IPS-18c (cell line): ENCODE results near the gene FCN3.

Experiments
- H3K4me3 ChIP-seq: 2 replicates; pipeline ENCODE4 v1.7.0; 2013; ENCODE audit warnings: low read depth, mild to moderate bottlenecking, low read length, moderate library complexity; ENCODE audit not compliant: insufficient read depth
- H3K9me3 ChIP-seq: one replicate; pipeline ENCODE4 v1.6.1; 2013; ENCODE audit warnings: mild to moderate bottlenecking, low read length, moderate library complexity; ENCODE audit not compliant: control insufficient read depth, insufficient read depth

Gene FCN3

GRCh38 chr1:27353629-27354028 lies 21.0 kb downstream of the FCN3 start:
- H3K9me3 ChIP-seq, result peaks cover 2% of the 10 kb centered on the region
- H3K4me3 ChIP-seq, result no peak overlapping the region

GRCh38 chr1:27353166-27353565 lies 21.5 kb downstream of the FCN3 start:
- Histone ChIP-seq H3K4me3 (no peak overlapping the region), H3K9me3 (peaks cover 2% of the 10 kb centered on the region)

GRCh38 chr1:27351541-27352107 lies 23.0 kb downstream of the FCN3 start:
- H3K9me3 ChIP-seq, result peaks cover 2% of the 10 kb centered on the region
- H3K4me3 ChIP-seq, result peak overlapping the region; percentile 58

GRCh38 chr1:27350663-27351540 lies 23.7 kb downstream of the FCN3 start:
- peak overlapping the region; percentile 58 for H3K4me3 ChIP-seq

GRCh38 chr1:27349784-27350662 lies 24.6 kb downstream of the FCN3 start:
- Histone ChIP-seq H3K4me3 (peak overlapping the region; percentile 58), H3K9me3 (peaks cover 2% of the 10 kb centered on the region)

More at GRCh38 chr1:27350663-27351540, 23.7 kb downstream of the FCN3 start:
- peaks cover 2% of the 10 kb centered on the region for H3K9me3 ChIP-seq

GRCh38 chr1:27348861-27349783 lies 25.5 kb downstream of the FCN3 start:
- peak overlapping the region; percentile 58 for H3K4me3 ChIP-seq

GRCh38 chr1:27346991-27347624 lies 27.5 kb downstream of the FCN3 start:
- no peak overlapping the region for H3K4me3 ChIP-seq
- H3K9me3 ChIP-seq, result peaks cover 2% of the 10 kb centered on the region

More at GRCh38 chr1:27348861-27349783, 25.5 kb downstream of the FCN3 start:
- peaks cover 2% of the 10 kb centered on the region for H3K9me3 ChIP-seq

- peaks cover 2% of the 10 kb centered on the region for H3K9me3 ChIP-seq
- H3K4me3 ChIP-seq, result no peak overlapping the region
Measured at GRCh38 chr1:27346357-27346756, 28.3 kb downstream of the FCN3 start.

GRCh38 chr1:27345272-27345671 lies 29.4 kb downstream of the FCN3 start:
- Histone ChIP-seq H3K4me3 (no peak overlapping the region), H3K9me3 (peaks cover 2% of the 10 kb centered on the region)

GRCh38 chr1:27343639-27344025 lies 31.0 kb downstream of the FCN3 start:
- no peaks in the 10 kb centered on the region for H3K9me3 ChIP-seq

GRCh38 chr1:27342778-27343638 lies 31.6 kb downstream of the FCN3 start:
- Histone ChIP-seq H3K4me3 (peak overlapping the region; percentile 20; the same call in 1 of the 2 replicates), H3K9me3 (no peaks in the 10 kb centered on the region)

More at GRCh38 chr1:27343639-27344025, 31.0 kb downstream of the FCN3 start:
- H3K4me3 ChIP-seq, result peak overlapping the region; percentile 20; the same call in 1 of the 2 replicates

GRCh38 chr1:27342391-27342777 lies 32.2 kb downstream of the FCN3 start:
- Histone ChIP-seq H3K9me3 (no peaks in the 10 kb centered on the region), H3K4me3 (peak overlapping the region; percentile 61; the same call in 1 of the 2 replicates)

GRCh38 chr1:27341525-27342252 lies 32.9 kb downstream of the FCN3 start, which contains the start of gene SYTL1:
Gene SYTL1 (plus strand): TSS chr1:27342022. CDS start chr1:27345335, 3,313 bp downstream.
- Histone ChIP-seq H3K9me3 (no peaks in the 10 kb centered on the region), H3K4me3 (peak within 1 kb of the TSS; percentile 61)

- Histone ChIP-seq H3K9me3 (no peaks in the 10 kb centered on the region), H3K4me3 (no peak overlapping the region)
Measured at GRCh38 chr1:27339213-27339612, 35.4 kb downstream of the FCN3 start.

- no peak overlapping the region for H3K4me3 ChIP-seq
- H3K9me3 ChIP-seq, result no peaks in the 10 kb centered on the region
Measured at GRCh38 chr1:27338751-27339150, 35.9 kb downstream of the FCN3 start.
